Naive B cell (primary cell): ENCODE measurements around the gene CELF2. TPM values are rescaled to one million over a fixed set of nuclear protein-coding genes. Genes with fewer than 3 reads are reported as not detected.
"Not testable (repeated sequence)": the region's sequence is repeated elsewhere in the genome, so short reads cannot be mapped to it uniquely, and the experiment has no call there.

Experiments
- ATAC-seq, 2 donors: fragments of 150-1000 bp; cut with Tn5 transposase; 2 replicates each; pipeline ENCODE4 v1.10.0; 2021; ENCODE audit warnings: low read depth in 2 of 2, mild to moderate bottlenecking in 2 of 2, moderate library complexity in 2 of 2
- DNase-seq: peaks from one replicate; pipeline ENCODE4 v3.0.0; 2022
- H3K27ac Mint-ChIP-seq, 6 donors: one replicate each; pipeline ENCODE4 v1.8.0; 2020 to 2022; ENCODE audit warnings: mild to moderate bottlenecking in 6 of 6, mixed read lengths in 6 of 6, moderate library complexity in 5 of 6, inconsistent platforms in 2 of 6
- H3K27me3 Mint-ChIP-seq, 3 donors: one replicate each; pipeline ENCODE4 v1.8.0; 2021 to 2022; ENCODE audit warnings: mixed read lengths in 3 of 3, mild to moderate bottlenecking in 1 of 3
- H3K36me3 Mint-ChIP-seq, 2 donors: one replicate each; pipeline ENCODE4 v1.8.0; 2020 to 2022; ENCODE audit warnings: mixed read lengths in 2 of 2, inconsistent platforms in 1 of 2, mild to moderate bottlenecking in 1 of 2
- H3K4me1 Mint-ChIP-seq, 3 donors: one replicate each; pipeline ENCODE4 v1.8.0; 2020 to 2022; ENCODE audit warnings: mixed read lengths in 3 of 3, inconsistent platforms in 1 of 3, mild to moderate bottlenecking in 1 of 3, moderate library complexity in 1 of 3
- H3K4me3 Mint-ChIP-seq, 8 donors: one replicate each; pipeline ENCODE4 v1.8.0; 2020 to 2022; ENCODE audit warnings: mild to moderate bottlenecking in 8 of 8, mixed read lengths in 8 of 8, moderate library complexity in 8 of 8, inconsistent platforms in 2 of 8
- H3K9me3 Mint-ChIP-seq, 7 donors: one replicate each; pipeline ENCODE4 v1.8.0; 2020 to 2022; ENCODE audit warnings: mixed read lengths in 7 of 7, mild to moderate bottlenecking in 5 of 7, inconsistent platforms in 2 of 7, moderate library complexity in 1 of 7
- polyA plus RNA-seq, 6 donors: library from polyadenylated mRNA; unstranded; fragments of 300-500 nt; fragmentation: Illumina TruSeq; gene quantifications; one replicate each; pipeline ENCODE4 v1.2.3, GENCODE V29; 2021; ENCODE audit warnings: low read depth in 6 of 6

The CELF2 gene
- polyA plus RNA-seq, 6 donors from 2014 or later, result 127 to 186 (median 141) TPM

DNA sequence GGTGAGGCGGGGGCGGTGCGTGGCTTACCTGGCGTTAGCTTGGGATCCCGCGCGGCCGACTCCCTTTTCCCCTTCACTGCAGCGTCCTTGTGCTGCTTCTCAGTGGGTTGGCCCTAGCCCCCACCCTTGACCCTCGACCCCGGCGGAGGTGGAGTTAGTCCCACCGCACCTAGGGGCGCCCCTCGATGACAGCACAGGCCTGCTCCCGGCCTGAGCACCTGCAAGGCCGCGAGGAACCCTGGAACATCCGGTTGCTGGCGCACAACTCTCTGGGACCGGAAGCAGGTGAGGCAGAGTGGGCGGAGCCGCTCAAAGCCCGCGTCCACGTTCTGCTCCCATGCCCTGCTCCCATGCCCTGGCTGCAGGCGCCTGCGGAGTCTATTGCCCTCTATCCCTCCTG is 326.9 kb downstream of the CELF2 start:
- H3K27me3 Mint-ChIP-seq, result peaks cover 0 to 4% (median 0%) of the 10 kb centered on the region in 3 donors
- H3K4me1 Mint-ChIP-seq, result peaks cover 8 to 25% (median 14%) of the 10 kb centered on the region in 3 donors
- DNase-seq, result no peak
- H3K4me3 Mint-ChIP-seq, result peak overlapping the region in 5 of 8 donors; percentile 25 to 72 (median 60)
- H3K9me3 Mint-ChIP-seq, result peaks cover 0 to 7% (median 2%) of the 10 kb centered on the region in 7 donors
- H3K27ac Mint-ChIP-seq, result peak overlapping the region in 3 of 6 donors; percentile 8 to 32 (median 18)
- ATAC-seq, result peak; percentile 45 to 61
- peaks cover 0 to 11% of the 10 kb centered on the region in 2 donors for H3K36me3 Mint-ChIP-seq

DNA sequence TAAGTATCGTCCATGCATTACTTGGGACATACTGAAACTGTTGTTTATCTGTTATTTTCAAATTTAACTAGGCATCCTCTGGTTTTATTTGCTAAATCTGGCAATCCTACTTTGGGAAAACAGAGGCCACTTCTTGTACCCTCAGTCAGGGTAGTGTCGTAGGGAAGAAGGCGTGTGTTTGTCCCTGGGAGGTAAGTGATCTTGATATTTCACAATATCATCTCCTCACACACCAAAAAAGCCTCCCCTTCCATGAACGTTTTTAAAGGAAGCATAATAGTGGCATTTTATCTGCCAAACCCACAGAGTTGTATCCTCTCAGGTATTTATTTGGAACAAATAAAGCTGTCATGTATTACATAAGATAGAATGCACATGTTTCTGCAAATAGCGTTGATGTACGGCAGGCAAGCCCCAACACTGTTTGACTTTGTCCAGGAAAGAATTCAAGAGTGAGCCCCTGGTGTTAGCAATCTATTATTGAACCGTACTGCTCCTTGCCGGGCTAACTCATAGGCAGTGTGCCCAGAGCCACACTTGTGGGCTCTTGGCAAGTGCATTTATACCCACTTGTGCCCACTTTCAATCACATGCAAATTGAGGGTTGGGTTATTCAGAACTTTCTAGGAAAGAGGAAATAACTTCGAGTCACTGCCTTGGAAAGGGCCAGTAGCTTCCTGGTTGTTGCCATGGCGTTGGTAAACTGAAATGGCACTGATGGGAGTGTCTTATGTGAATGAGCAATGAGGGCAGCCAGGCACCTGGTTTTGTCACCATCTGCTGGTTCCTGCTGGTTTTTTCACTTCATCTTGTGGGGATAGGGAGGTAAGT is 327.8 kb downstream of the CELF2 start:
- peak overlapping the region in 5 of 8 donors; percentile 20 to 64 (median 48) for H3K4me3 Mint-ChIP-seq
- H3K27ac Mint-ChIP-seq, result peak overlapping the region in 1 of 6 donors; percentile 47

DNA sequence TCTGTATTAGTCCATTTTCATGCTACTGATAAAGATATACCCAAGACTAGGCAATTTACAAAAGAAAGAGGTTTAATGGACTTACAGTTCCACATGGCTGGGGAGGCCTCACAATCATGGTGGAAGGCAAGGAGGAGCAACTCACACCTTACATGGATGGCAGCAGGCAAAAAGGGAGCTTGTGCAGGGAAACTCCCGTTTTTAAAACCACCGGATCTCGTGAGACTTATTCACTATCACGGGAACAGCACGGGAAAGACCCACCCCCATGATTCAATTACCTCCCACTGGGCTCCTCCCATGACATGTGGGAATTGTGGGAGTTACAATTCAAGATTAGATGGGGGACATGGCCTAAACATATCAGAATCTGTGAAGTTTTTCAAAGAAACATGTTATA is 329.9 kb downstream of the CELF2 start:
- Mint-ChIP-seq H3K36me3 (peaks cover 0 to 11% of the 10 kb centered on the region in 2 donors), H3K4me1 (peaks cover 8 to 16% (median 14%) of the 10 kb centered on the region in 3 donors), H3K27ac (peak overlapping the region in 1 of 6 donors; percentile 72)
- not testable (repeated sequence) for H3K27me3 Mint-ChIP-seq, ATAC-seq, H3K4me3 Mint-ChIP-seq, DNase-seq, H3K9me3 Mint-ChIP-seq

More for the DNA sequence above, 327.8 kb downstream of the CELF2 start:
- DNase-seq (peak; percentile 27), ATAC-seq (peak; percentile 79 to 81)
- Mint-ChIP-seq H3K4me1 (peaks cover 8 to 25% (median 14%) of the 10 kb centered on the region in 3 donors), H3K36me3 (peaks cover 0 to 11% of the 10 kb centered on the region in 2 donors), H3K9me3 (peaks cover 0 to 7% (median 2%) of the 10 kb centered on the region in 7 donors), H3K27me3 (peaks cover 0 to 4% (median 0%) of the 10 kb centered on the region in 3 donors)

DNA sequence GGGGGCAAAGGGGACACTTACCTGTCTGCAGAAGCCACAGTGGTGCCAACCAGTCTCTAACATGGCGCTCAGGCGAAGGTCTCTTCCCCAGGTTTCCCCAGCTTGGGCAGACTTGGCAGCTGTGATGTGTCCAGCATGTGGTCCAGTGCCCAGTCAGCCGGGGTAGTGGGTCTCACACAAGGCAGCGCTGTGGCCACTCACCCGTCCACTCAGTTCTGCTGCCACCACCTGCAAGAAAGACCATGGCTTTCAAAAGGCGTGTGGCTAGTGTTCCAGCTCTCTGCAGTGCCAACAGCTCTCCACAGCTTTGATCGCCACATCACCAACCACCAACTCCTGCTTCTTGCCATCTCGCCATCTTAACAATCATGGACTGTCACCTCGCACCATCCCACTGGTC is 334.1 kb downstream of the CELF2 start:
- ATAC-seq (no peak), DNase-seq (no peak)
- Mint-ChIP-seq H3K27ac (no peak overlapping the region), H3K4me3 (no peak overlapping the region), H3K36me3 (peaks cover 0 to 11% of the 10 kb centered on the region in 2 donors), H3K27me3 (peaks cover 0 to 9% (median 4%) of the 10 kb centered on the region in 3 donors), H3K4me1 (no peaks in the 10 kb centered on the region), H3K9me3 (peaks cover 0 to 6% (median 2%) of the 10 kb centered on the region in 7 donors)

DNA sequence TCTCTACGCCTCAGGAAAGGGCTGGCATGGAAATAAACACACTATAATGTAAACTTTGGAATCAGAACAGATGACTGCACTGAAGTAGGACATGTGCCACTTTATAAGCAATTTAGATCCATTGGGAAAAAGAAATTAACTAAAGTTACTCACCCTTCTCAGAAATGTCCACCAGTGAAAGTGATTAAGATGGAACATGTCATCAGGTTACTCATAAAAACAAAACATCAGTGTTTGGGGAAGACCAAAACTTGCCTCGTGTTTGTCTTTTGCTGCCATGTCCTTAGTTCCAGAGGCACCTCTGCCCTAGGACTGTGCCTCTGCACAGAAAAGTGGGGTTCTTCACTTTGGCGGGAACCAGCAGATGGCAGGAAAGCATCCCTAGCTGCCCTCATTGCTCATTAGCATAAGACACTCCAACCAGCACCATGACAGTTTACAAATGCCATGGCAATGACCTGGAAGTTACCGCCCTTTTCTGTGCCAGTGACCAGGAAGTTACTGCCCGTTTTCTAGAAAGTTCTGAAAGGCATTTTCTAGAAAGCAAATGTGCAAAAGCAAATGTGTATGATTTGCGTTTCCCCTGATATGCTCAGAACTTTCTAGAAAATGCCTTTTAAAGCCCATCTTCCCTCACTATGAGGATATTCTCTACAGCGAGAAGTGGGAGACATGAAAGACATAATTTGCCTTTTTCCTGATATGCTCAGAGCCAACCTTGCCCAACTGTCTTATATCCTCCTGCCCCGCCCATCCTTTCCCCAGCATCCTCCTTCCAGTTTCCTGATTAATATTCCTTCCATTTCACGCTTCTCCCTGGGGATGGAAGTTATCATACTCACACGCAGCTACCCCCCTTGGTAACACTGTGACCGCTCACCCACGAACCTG is 335.6 kb downstream of the CELF2 start:
- peaks cover 0 to 9% (median 4%) of the 10 kb centered on the region in 3 donors for H3K27me3 Mint-ChIP-seq
- peaks cover 0 to 3% (median 0%) of the 10 kb centered on the region in 7 donors for H3K9me3 Mint-ChIP-seq
- no peaks in the 10 kb centered on the region for H3K36me3 Mint-ChIP-seq
- DNase-seq (no peak), ATAC-seq (no peak)
- H3K4me1 Mint-ChIP-seq, result no peaks in the 10 kb centered on the region
- H3K27ac Mint-ChIP-seq, result no peak overlapping the region
- H3K4me3 Mint-ChIP-seq, result no peak overlapping the region

DNA sequence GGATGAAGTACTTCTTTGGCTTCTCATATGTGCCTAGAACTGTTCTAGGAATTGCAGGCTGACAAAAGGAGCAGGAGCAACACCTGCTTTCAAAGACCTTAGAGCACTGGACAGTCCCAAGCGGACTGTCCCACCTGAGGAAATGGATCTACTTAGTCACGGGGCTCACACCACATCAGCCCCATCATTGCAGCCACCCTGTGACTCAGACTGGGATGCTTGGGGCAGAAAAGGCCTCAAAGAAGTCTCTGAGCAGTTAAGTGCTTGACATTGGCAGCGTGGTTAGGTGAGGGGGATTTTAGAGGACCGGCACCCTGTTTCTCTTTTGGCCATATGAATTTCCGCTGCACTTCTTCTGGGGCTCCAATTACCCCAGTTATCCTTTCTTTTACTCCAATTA is 337.2 kb downstream of the CELF2 start:
- H3K27me3 Mint-ChIP-seq, result peaks cover 0 to 5% (median 4%) of the 10 kb centered on the region in 3 donors
- H3K9me3 Mint-ChIP-seq, result peaks cover 0 to 17% (median 5%) of the 10 kb centered on the region in 7 donors
- DNase-seq (no peak), ATAC-seq (no peak)
- peaks cover 3 to 8% of the 10 kb centered on the region in 2 donors for H3K36me3 Mint-ChIP-seq
- H3K27ac Mint-ChIP-seq, result peak overlapping the region in 1 of 6 donors; percentile 49
- no peak overlapping the region for H3K4me3 Mint-ChIP-seq
- no peaks in the 10 kb centered on the region for H3K4me1 Mint-ChIP-seq

DNA sequence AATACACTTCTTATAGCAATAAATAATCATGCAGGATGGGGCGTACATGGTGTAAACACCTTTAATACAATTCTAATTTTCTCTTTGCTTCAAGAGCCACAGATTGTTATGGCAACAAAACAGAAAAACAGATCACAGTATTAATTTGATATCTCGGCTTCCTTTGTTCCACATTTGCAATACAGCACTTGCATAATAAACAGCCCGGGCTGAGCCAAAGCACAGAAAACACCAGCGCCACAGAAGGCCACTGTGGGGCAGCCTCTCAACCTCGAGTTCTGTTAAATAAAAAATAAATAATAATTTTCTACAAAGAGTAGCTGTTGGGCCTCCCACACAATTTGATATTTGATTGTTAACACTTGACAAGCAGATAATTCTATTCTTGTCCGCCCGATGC is 337.9 kb downstream of the CELF2 start:
- H3K4me3 Mint-ChIP-seq, result no peak overlapping the region

DNA sequence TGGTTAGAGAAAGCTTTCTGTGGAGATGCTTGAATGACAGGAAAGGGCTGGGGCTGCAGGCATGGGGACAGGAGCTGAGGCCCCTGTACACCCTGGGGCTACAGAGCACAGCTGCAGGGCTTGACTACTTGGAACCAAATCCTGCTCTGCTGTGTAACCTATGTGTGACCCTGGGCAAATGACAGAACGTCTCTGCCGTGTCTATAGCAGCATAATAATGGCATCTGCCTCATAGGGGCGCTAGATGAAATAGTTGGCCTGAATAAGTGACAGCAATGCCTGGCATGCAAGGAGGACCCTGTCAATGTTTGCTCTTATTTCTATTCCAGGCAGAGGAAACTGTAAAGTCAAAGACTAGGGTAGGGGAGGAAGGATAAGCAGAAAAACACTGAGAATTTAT is 339.8 kb downstream of the CELF2 start:
- no peak for DNase-seq
- no peak overlapping the region for H3K27ac Mint-ChIP-seq
- no peak for ATAC-seq
- H3K9me3 Mint-ChIP-seq, result peaks cover 0 to 17% (median 5%) of the 10 kb centered on the region in 7 donors
- peaks cover 3 to 8% of the 10 kb centered on the region in 2 donors for H3K36me3 Mint-ChIP-seq
- H3K4me1 Mint-ChIP-seq, result no peaks in the 10 kb centered on the region
- no peak overlapping the region for H3K4me3 Mint-ChIP-seq
- peaks cover 0 to 4% (median 0%) of the 10 kb centered on the region in 3 donors for H3K27me3 Mint-ChIP-seq

More for the DNA sequence above, 337.9 kb downstream of the CELF2 start:
- Mint-ChIP-seq H3K27ac (peak overlapping the region in 1 of 6 donors; percentile 37), H3K4me1 (no peaks in the 10 kb centered on the region), H3K27me3 (peaks cover 0 to 5% (median 4%) of the 10 kb centered on the region in 3 donors), H3K9me3 (peaks cover 0 to 17% (median 5%) of the 10 kb centered on the region in 7 donors), H3K36me3 (peaks cover 3 to 8% of the 10 kb centered on the region in 2 donors)
- no peak for DNase-seq
- no peak for ATAC-seq

DNA sequence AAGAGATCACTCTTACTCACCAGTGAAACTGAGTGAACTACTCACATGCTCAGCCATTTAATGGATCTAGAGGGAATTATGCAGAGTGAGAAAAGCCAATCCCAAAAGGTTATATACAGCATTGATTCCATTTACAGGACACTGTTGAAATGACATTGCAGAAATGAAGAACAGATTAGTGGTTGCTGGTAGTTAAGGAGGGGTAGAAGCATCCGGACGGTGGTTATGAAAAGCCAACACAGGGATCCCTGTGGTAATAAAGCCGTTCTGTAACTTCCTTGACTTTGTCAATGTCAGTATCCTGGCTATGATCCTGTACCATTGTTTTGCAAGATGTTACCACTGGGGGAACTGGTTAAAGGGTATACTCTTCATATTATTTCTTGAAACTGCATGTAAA is 340.3 kb downstream of the CELF2 start:
- DNase-seq (no peak), ATAC-seq (no peak)
- H3K27me3 Mint-ChIP-seq, result peaks cover 0 to 4% (median 0%) of the 10 kb centered on the region in 3 donors
- no peak overlapping the region for H3K4me3 Mint-ChIP-seq
- no peak overlapping the region for H3K27ac Mint-ChIP-seq
- H3K9me3 Mint-ChIP-seq, result peaks cover 0 to 17% (median 5%) of the 10 kb centered on the region in 7 donors
- peaks cover 3 to 8% of the 10 kb centered on the region in 2 donors for H3K36me3 Mint-ChIP-seq
- no peaks in the 10 kb centered on the region for H3K4me1 Mint-ChIP-seq

DNA sequence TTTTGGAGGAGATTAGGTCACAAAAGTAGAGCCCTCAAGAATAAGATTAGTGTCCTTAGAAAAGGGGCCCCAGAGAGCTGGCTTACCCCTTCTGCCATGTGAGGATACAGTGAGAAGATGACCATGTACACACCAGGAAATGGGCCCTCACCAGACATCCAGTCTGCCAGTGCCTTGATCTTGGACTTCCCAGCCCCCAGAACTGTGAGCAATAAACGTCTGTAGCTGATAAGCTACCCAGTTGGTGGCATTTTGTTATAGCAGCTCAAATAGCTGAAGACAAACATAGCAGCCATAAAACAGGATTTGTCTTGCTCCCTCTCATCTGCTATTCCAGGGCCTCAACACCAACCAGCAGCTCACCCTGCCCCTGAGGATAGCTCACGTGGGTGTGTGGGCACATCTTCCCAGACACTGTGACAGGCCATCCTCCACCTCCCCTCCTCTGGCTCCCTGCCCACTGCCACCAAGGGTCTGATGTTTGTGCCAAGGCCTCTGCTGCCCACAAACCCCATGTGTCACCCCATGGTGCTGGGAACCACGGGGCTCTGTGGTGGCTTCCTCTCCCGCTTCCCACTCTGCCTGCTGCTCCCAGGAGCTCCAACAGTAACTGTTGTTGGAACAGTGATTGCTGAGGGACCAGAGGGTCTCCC is 341.4 kb downstream of the CELF2 start:
- no peak for DNase-seq
- no peak for ATAC-seq
- Mint-ChIP-seq H3K27ac (peak overlapping the region in 2 of 6 donors; percentile 37 to 59), H3K4me1 (no peaks in the 10 kb centered on the region), H3K27me3 (peaks cover 0 to 4% (median 0%) of the 10 kb centered on the region in 3 donors), H3K9me3 (peaks cover 0 to 17% (median 5%) of the 10 kb centered on the region in 7 donors), H3K36me3 (peaks cover 3 to 8% of the 10 kb centered on the region in 2 donors), H3K4me3 (no peak overlapping the region)

DNA sequence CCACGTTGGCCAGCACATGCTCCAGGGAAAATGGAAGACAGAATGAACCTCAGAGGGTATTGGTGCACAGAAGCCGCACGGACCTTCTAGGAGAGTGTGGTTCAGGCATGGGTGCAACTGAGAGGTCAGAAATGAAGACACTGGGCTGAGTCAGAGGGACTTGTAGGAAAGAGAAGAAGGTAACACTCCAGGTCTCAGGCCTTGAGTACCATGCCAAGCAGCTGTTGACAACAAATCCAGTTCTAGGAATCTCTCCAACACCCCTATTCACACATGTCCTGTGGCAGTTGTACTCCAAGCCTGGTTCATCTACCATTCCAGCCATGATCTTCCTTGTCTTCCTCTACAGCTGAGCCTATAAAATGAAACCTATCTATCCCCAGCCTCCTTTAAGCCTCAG is 342.2 kb downstream of the CELF2 start:
- Mint-ChIP-seq H3K9me3 (peaks cover 0 to 17% (median 5%) of the 10 kb centered on the region in 7 donors), H3K36me3 (peaks cover 3 to 8% of the 10 kb centered on the region in 2 donors), H3K27me3 (no peaks in the 10 kb centered on the region), H3K4me3 (no peak overlapping the region), H3K4me1 (no peaks in the 10 kb centered on the region), H3K27ac (no peak overlapping the region)
- no peak for ATAC-seq
- no peak for DNase-seq

DNA sequence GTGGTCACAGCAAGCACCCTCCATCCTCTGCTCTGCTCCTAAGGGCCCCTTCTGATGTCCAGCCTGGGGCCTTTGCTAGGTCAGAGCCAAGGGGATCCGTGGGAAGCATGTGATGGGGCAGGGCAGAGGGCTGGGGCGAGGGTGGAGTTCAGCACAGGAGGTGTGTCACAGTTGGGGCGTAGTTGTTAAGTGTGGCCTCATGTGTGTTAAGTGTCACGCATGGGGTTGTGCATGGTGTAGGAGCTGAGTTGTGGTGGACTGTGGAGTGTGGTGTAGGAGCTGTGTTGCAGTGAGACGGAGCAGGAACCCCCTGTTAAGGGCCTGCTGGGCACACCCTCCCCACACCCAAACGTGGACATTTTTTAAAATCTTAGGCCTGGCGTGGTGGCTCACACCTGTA is 345.8 kb downstream of the CELF2 start:
- peaks cover 3 to 8% of the 10 kb centered on the region in 2 donors for H3K36me3 Mint-ChIP-seq

More for the DNA sequence above, 345.8 kb downstream of the CELF2 start:
- DNase-seq, result no peak
- no peak for ATAC-seq
- H3K4me3 Mint-ChIP-seq, result no peak overlapping the region
- H3K4me1 Mint-ChIP-seq, result peaks cover 9% of the 10 kb centered on the region in 3 donors
- H3K9me3 Mint-ChIP-seq, result peaks cover 0 to 12% (median 3%) of the 10 kb centered on the region in 7 donors
- no peaks in the 10 kb centered on the region for H3K27me3 Mint-ChIP-seq
- H3K27ac Mint-ChIP-seq, result no peak overlapping the region
